GM19351 (cell line): ENCODE measurements around the gene EAF1.
"Not testable (repeated sequence)": the region's sequence is repeated elsewhere in the genome, so short reads cannot be mapped to it uniquely, and the experiment has no call there.

Experiments
- ATAC-seq: cut with Tn5 transposase; IDR thresholded peaks from one replicate; pipeline ENCODE4 v1.9.1; 2021; ENCODE audit warnings: mild to moderate bottlenecking, moderate library complexity; ENCODE audit not compliant: unreplicated experiment

EAF1 gene

GRCh38 chr3:15477951-15478639 is 50.7 kb downstream of the EAF1 start:
- ATAC-seq = no peak

- no peak for ATAC-seq
Observed at GRCh38 chr3:15478640-15478979, 51.2 kb downstream of the EAF1 start.

GRCh38 chr3:15479400-15480224 is 52.2 kb downstream of the EAF1 start:
- ATAC-seq = no peak

- not testable (repeated sequence) for ATAC-seq
Observed at GRCh38 chr3:15484551-15484950, 57.2 kb downstream of the EAF1 start.

- ATAC-seq = no peak
Observed at GRCh38 chr3:15486020-15486419, 58.6 kb downstream of the EAF1 start.

- ATAC-seq = no peak
Observed at GRCh38 chr3:15486979-15487378, 59.6 kb downstream of the EAF1 start.

- ATAC-seq = no peak
Observed at GRCh38 chr3:15488002-15488401, 60.6 kb downstream of the EAF1 start.

GRCh38 chr3:15490158-15490557 is 62.8 kb downstream of the EAF1 start:
- no peak for ATAC-seq

GRCh38 chr3:15491143-15491542 is 63.7 kb downstream of the EAF1 start:
- peak; percentile 89 for ATAC-seq
